Hepatocyte (in vitro differentiated cells): ENCODE data around the gene AHSG. TPM values are rescaled to one million over a fixed set of nuclear protein-coding genes. Genes with fewer than 3 reads are reported as not detected.

Source experiments
- DNase-seq: peaks from one replicate; pipeline ENCODE4 v3.0.0-alpha.2; 2016; ENCODE audit warnings: low spot score
- H2AFZ ChIP-seq: fragments of 200-600 bp; sonication (generic); 2 replicates; pipeline ENCODE4 v1.6.0; 2016; ENCODE audit warnings: antibody characterized with exemption, mild to moderate bottlenecking
- H3K27ac ChIP-seq: fragments of 200-600 bp; sonication (generic); 2 replicates; pipeline ENCODE4 v1.5.1; 2016; ENCODE audit warnings: mild to moderate bottlenecking
- H3K27me3 ChIP-seq: fragments of 200-600 bp; sonication (generic); 2 replicates; pipeline ENCODE4 v1.6.1; 2016
- H3K36me3 ChIP-seq: fragments of 200-600 bp; sonication (generic); replicated peaks from 2 replicates; pipeline ENCODE4 v1.5.1; 2016; ENCODE audit warnings: low read depth; ENCODE audit not compliant: insufficient read depth
- H3K4me1 ChIP-seq: fragments of 200-600 bp; sonication (generic); 2 replicates; pipeline ENCODE4 v1.5.1; 2016; ENCODE audit warnings: mild to moderate bottlenecking, moderate library complexity; ENCODE audit not compliant: insufficient read depth
- H3K4me2 ChIP-seq: fragments of 200-600 bp; sonication (generic); 2 replicates; pipeline ENCODE4 v1.6.0; 2016
- H3K4me3 ChIP-seq: fragments of 200-600 bp; sonication (generic); 2 replicates; pipeline ENCODE4 v1.5.1; 2016; ENCODE audit warnings: mild to moderate bottlenecking
- H3K79me2 ChIP-seq: fragments of 200-600 bp; sonication (generic); 2 replicates; pipeline ENCODE4 v1.6.0; 2017; ENCODE audit warnings: mild to moderate bottlenecking
- H3K9me2 ChIP-seq: fragments of 200-600 bp; sonication (generic); replicated peaks from 2 replicates; pipeline ENCODE4 v1.6.0; 2017; ENCODE audit warnings: mild to moderate bottlenecking; ENCODE audit not compliant: insufficient read depth
- H3K9me3 ChIP-seq: fragments of 200-600 bp; sonication (generic); 2 replicates; pipeline ENCODE4 v1.5.1; 2016; ENCODE audit warnings: low read depth, mild to moderate bottlenecking
- H4K20me1 ChIP-seq: fragments of 200-600 bp; sonication (generic); 2 replicates; pipeline ENCODE4 v1.6.0; 2016; ENCODE audit warnings: mild to moderate bottlenecking; ENCODE audit not compliant: insufficient read depth, poor library complexity, severe bottlenecking
- EZH2 ChIP-seq: fragments of 200-600 bp; sonication (generic); IDR thresholded peaks from 2 replicates; pipeline ENCODE4 v1.6.1; 2016; ENCODE audit warnings: antibody characterized with exemption, mild to moderate bottlenecking, borderline replicate concordance
- EZH2phosphoT487 ChIP-seq: fragments of 200-600 bp; sonication (generic); IDR thresholded peaks from one replicate; pipeline ENCODE4 v1.6.1; 2018; ENCODE audit warnings: antibody characterized with exemption, mild to moderate bottlenecking, low read depth, moderate library complexity; ENCODE audit not compliant: unreplicated experiment, severe bottlenecking
- WGBS: methylation state at CpG from one replicate; pipeline ENCODE4 v1.1.6; 2016; ENCODE audit warnings: low lambda C conversion rate; ENCODE audit errors: missing lambda C conversion rate; 5-methylcytosine and 5-hydroxymethylcytosine counted together
- polyA plus RNA-seq: library from polyadenylated mRNA; unstranded; fragments of >200 nt; fragmentation: Nextera tagmentation; extraction: Ambion mirVana; gene quantifications from 2 replicates; pipeline ENCODE4 v1.2.1, GENCODE V29; 2016
- total RNA-seq: library from RNA; depleted of rRNA; stranded (reverse); fragments of >200 nt; gene quantifications from 2 replicates; pipeline ENCODE4 v1.2.3, GENCODE V29; 2014
- TF ChIP-seq, protein P1 (sequence below): fragments of 200-600 bp; sonication (generic); IDR thresholded peaks from 2 replicates; pipeline ENCODE4 v1.5.1; 2016; ENCODE audit warnings: antibody characterized with exemption, mild to moderate bottlenecking; ENCODE audit not compliant: poor library complexity

The AHSG gene
- total and polyA plus RNA-seq, 2 experiments from 2014 or later: 559 to 568 TPM

DNA sequence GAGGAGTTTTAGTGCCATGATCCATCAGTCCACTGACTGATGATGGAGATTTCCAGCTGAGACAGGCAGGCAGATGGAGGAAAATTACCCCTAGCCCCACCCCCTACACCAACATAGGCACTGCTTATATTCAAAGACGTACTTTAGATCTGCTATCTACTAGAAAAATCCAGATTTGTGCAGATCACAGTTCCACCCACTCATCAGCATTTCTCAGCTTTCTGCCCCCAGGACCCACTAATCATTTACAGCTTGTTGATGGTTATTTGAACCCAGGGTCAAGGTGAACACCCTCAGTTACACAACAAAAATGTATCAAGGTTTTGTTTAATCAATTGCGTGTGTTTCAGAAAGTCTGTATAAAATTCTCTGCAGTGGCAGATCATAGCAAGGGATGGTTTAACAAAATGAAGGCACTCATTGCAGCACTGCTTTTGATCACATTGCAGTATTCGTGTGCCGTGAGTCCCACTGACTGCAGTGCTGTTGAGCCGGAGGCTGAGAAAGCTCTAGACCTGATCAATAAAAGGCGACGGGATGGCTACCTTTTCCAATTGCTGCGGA, 52.8 kb downstream of the AHSG start, which contains the start of gene HRG:
Gene HRG (plus strand): TSS at position 390 of the 564 bp plus-strand sequence. CDS start 18 bp downstream, at position 408.
- Histone ChIP-seq H3K27ac (no peak within 1 kb of the TSS), H3K4me1 (no peaks in the 10 kb centered on the region), H3K36me3 (no peaks in the 10 kb centered on the region), H3K4me3 (no peak within 1 kb of the TSS), H2AFZ (no peak within 1 kb of the TSS), H3K4me2 (no peak within 1 kb of the TSS), H3K79me2 (no peaks in the 10 kb centered on the region), H4K20me1 (no peaks in the 10 kb centered on the region), H3K9me2 (no peaks in the 10 kb centered on the region), H3K27me3 (no peaks in the 10 kb centered on the region), H3K9me3 (no peaks in the 10 kb centered on the region)
- TF ChIP-seq EZH2phosphoT487: no peak
- TF ChIP-seq, protein P1, sequence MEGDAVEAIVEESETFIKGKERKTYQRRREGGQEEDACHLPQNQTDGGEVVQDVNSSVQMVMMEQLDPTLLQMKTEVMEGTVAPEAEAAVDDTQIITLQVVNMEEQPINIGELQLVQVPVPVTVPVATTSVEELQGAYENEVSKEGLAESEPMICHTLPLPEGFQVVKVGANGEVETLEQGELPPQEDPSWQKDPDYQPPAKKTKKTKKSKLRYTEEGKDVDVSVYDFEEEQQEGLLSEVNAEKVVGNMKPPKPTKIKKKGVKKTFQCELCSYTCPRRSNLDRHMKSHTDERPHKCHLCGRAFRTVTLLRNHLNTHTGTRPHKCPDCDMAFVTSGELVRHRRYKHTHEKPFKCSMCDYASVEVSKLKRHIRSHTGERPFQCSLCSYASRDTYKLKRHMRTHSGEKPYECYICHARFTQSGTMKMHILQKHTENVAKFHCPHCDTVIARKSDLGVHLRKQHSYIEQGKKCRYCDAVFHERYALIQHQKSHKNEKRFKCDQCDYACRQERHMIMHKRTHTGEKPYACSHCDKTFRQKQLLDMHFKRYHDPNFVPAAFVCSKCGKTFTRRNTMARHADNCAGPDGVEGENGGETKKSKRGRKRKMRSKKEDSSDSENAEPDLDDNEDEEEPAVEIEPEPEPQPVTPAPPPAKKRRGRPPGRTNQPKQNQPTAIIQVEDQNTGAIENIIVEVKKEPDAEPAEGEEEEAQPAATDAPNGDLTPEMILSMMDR: no peak
- no peak for TF ChIP-seq EZH2
- no peak for DNase-seq
- 77% methylated on average over 8 of the region's 8 CpGs for whole genome bisulfite sequencing

DNA sequence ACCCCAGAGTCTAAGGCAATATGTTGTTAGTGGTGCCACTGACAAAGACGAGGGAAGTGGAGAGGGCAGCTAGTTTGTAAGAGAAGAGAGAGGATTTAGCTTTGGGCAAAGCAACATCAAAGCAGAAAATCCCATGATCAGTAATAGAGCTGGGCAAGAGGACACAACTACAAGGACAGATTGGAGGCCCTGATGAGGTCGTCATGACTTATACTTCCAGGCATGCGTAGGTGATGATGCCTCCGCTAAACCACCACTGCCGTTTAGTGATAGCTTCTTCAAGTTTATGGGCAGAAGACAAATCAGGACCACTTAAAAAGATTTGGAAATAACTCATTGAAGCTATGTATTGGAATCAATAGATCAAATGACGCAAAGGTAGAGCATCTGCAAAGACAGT, 55.6 kb downstream of the AHSG start:
- no peaks in the 10 kb centered on the region for H3K27me3 ChIP-seq
- no peaks in the 10 kb centered on the region for H3K9me3 ChIP-seq
- no peaks in the 10 kb centered on the region for H3K4me1 ChIP-seq
- no peak overlapping the region for H2AFZ ChIP-seq
- no peaks in the 10 kb centered on the region for H3K36me3 ChIP-seq
- H4K20me1 ChIP-seq: no peaks in the 10 kb centered on the region
- H3K9me2 ChIP-seq: no peaks in the 10 kb centered on the region
- WGBS: 72% methylated on average over 6 of the region's 6 CpGs
- no peak overlapping the region for H3K4me2 ChIP-seq
- H3K27ac ChIP-seq: no peak overlapping the region
- no peak for DNase-seq
- TF ChIP-seq EZH2phosphoT487 (no peak), EZH2 (no peak)
- TF ChIP-seq, protein P1: no peak
- no peak overlapping the region for H3K4me3 ChIP-seq
- H3K79me2 ChIP-seq: no peaks in the 10 kb centered on the region

DNA sequence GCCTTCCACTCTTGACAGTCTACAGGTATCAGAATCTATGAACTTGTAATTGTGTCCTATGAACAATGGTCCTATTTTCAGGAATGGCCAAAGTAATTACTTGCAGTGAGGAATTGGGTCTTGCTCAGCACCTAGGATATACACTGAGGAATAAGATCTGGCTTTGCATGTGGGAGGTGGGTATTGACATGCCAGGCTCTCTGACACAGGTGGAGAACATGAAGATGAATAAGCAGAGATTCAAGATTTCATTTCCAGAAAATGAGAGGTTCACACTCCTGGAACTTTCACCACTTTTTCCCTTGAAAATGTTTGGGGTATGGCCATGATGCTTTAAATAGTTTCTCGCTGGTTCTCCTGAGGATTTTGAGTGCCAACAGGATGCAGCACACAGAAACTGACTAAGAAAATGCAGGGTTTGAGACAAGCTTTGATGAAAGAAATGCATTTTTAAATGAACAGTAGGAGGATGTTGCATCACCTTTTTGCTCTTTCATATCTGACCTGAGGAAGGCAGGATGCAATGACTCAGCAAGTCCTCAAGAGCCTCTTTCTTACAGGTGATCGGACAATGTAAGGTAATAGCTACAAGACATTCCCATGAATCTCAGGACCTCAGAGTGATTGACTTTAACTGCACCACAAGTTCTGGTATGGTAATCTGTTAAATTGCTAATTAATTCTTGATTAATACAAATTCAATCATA, 56.7 kb downstream of the AHSG start:
- H3K4me1 ChIP-seq: no peaks in the 10 kb centered on the region
- DNase-seq: no peak
- no peaks in the 10 kb centered on the region for H3K36me3 ChIP-seq
- WGBS: 80% methylated on average over 2 of the region's 2 CpGs
- no peak overlapping the region for H2AFZ ChIP-seq
- no peak for TF ChIP-seq EZH2phosphoT487
- no peak for TF ChIP-seq EZH2
- TF ChIP-seq, protein P1: no peak
- no peaks in the 10 kb centered on the region for H3K79me2 ChIP-seq
- no peaks in the 10 kb centered on the region for H4K20me1 ChIP-seq
- no peak overlapping the region for H3K4me2 ChIP-seq
- no peaks in the 10 kb centered on the region for H3K27me3 ChIP-seq
- H3K9me2 ChIP-seq: no peaks in the 10 kb centered on the region
- H3K27ac ChIP-seq: no peak overlapping the region
- no peaks in the 10 kb centered on the region for H3K9me3 ChIP-seq
- H3K4me3 ChIP-seq: no peak overlapping the region
